Endothelial cell of umbilical vein (primary cell): ENCODE results near the gene MALRD1. TPM values are rescaled to one million over a fixed set of nuclear protein-coding genes. Genes with fewer than 3 reads are reported as not detected.

Source experiments
- BruUV-seq: library from RNA; stranded (reverse); fragments of 400-500 nt; replicated peaks from 2 replicates; lab custom pipeline; 2021; lab: Mats Ljungman, UMichigan
- CTCF ChIA-PET: fragments of 300-600, 350-600 bp; sonication (Branson Sonifier 250); formaldehyde crosslinking; loops from one replicate; lab custom pipeline; 2021; ENCODE audit warnings: antibody characterized with exemption, inconsistent platforms; lab: Charles Lee
- POLR2A ChIA-PET: fragments of 300-600, 350-600 bp; sonication (Branson Sonifier 250); formaldehyde crosslinking; loops from one replicate; lab custom pipeline; 2021; ENCODE audit warnings: antibody characterized with exemption, inconsistent platforms; lab: Charles Lee
- DNase-seq: peaks from one replicate; pipeline ENCODE4 v3.0.0-alpha.2; 2011; ENCODE audit warnings: low read depth, low spot score
- FAIRE-seq: peaks from 2 replicates; lab custom pipeline; 2011; peaks lifted over from hg19 to GRCh38; lab: Jason Lieb, UNC
- H2AFZ ChIP-seq: 2 replicates; pipeline ENCODE4 v1.6.0; 2012; ENCODE audit warnings: low read depth, low read length, control low read depth, inconsistent platforms
- H3K27ac ChIP-seq: 2 replicates; pipeline ENCODE4 v1.5.1; 2011; ENCODE audit warnings: low read depth, mild to moderate bottlenecking, control low read depth, low read length, moderate library complexity; ENCODE audit not compliant: insufficient read depth
- H3K27me3 ChIP-seq, 2 experiments: 2 replicates each; pipeline versions ENCODE4 v1.6.0 to v1.6.1; 2011; ENCODE audit warnings: low read length in 2 of 2, mixed read lengths in 1 of 2; ENCODE audit not compliant: control insufficient read depth in 2 of 2, insufficient read depth in 2 of 2
- H3K36me3 ChIP-seq, 2 experiments: 2 replicates in 1 of 2; 3 replicates in 1 of 2; pipeline ENCODE4 v1.5.1; 2011; ENCODE audit warnings: low read length in 2 of 2, mild to moderate bottlenecking in 1 of 2, moderate library complexity in 1 of 2; ENCODE audit not compliant: control insufficient read depth in 2 of 2, insufficient read depth in 2 of 2; ENCODE audit errors: extremely low read depth in 1 of 2
- H3K4me1 ChIP-seq: 3 replicates; pipeline ENCODE4 v1.5.1; 2011; ENCODE audit warnings: mild to moderate bottlenecking, low read length; ENCODE audit not compliant: control insufficient read depth, insufficient read depth; ENCODE audit errors: extremely low read depth
- H3K4me2 ChIP-seq: 2 replicates; pipeline ENCODE4 v1.6.1; 2011; ENCODE audit warnings: low read length, control low read depth, mixed read lengths; ENCODE audit not compliant: insufficient read depth
- H3K4me3 ChIP-seq, 3 experiments: fragments of 200-600 bp in 1 of 3; sonication (generic), shearing (Covaris generic) in 1 of 3; replicated peaks in 1 of 3; 2 replicates each; pipeline ENCODE4 v1.5.1; 2011 to 2016; ENCODE audit warnings: control low read depth in 3 of 3, low read length in 3 of 3, mild to moderate bottlenecking in 2 of 3, inconsistent platforms in 1 of 3, low read depth in 1 of 3, moderate library complexity in 1 of 3; ENCODE audit not compliant: insufficient read depth in 1 of 3
- H3K79me2 ChIP-seq: 2 replicates; pipeline ENCODE4 v1.6.0; 2012; ENCODE audit warnings: low read length, inconsistent platforms; ENCODE audit not compliant: control insufficient read depth, insufficient read depth
- H3K9ac ChIP-seq: replicated peaks from 2 replicates; pipeline ENCODE3; 2011; ENCODE audit warnings: low read length, control low read depth; ENCODE audit not compliant: insufficient read depth; ENCODE audit errors: extremely low read depth
- H3K9me1 ChIP-seq: replicated peaks from 3 replicates; pipeline ENCODE4 v1.6.0; 2011; ENCODE audit warnings: mild to moderate bottlenecking, low read length; ENCODE audit not compliant: control insufficient read depth, insufficient read depth; ENCODE audit errors: extremely low read depth
- H3K9me3 ChIP-seq: replicated peaks from 2 replicates; pipeline ENCODE4 v1.5.1; 2012; ENCODE audit warnings: low read length, inconsistent platforms; ENCODE audit not compliant: control insufficient read depth, insufficient read depth
- H4K20me1 ChIP-seq: replicated peaks from 2 replicates; pipeline ENCODE3; 2011; ENCODE audit warnings: mild to moderate bottlenecking, low read length; ENCODE audit not compliant: control insufficient read depth, insufficient read depth; ENCODE audit errors: extremely low read depth
- EZH2 ChIP-seq: IDR thresholded peaks from 2 replicates; pipeline ENCODE4 v1.6.1; 2012; ENCODE audit warnings: borderline replicate concordance, low read depth, mild to moderate bottlenecking, moderate library complexity, low read length, inconsistent platforms; ENCODE audit not compliant: severe bottlenecking
- FOS ChIP-seq: IDR thresholded peaks from 2 replicates; pipeline ENCODE4 v1.6.1; 2011; ENCODE audit warnings: mild to moderate bottlenecking, low read length, moderate library complexity, borderline replicate concordance; ENCODE audit not compliant: insufficient read depth
- GATA2 ChIP-seq: IDR thresholded peaks from 2 replicates; pipeline ENCODE4 v1.7.0; 2011; ENCODE audit warnings: low read depth, mild to moderate bottlenecking, moderate library complexity, mixed read lengths, low read length; ENCODE audit not compliant: insufficient read length, insufficient read depth
- JUN ChIP-seq: IDR thresholded peaks from 2 replicates; pipeline ENCODE4 v1.6.1; 2011; ENCODE audit warnings: borderline replicate concordance, low read depth; ENCODE audit not compliant: insufficient read length, insufficient read depth
- MYC ChIP-seq: IDR thresholded peaks from one replicate; pipeline ENCODE4 v1.6.1; 2011; ENCODE audit warnings: mild to moderate bottlenecking, low read depth, low read length
- POLR2A ChIP-seq: IDR thresholded peaks from 2 replicates; pipeline ENCODE4 v1.6.1; 2012; ENCODE audit warnings: low read depth, mild to moderate bottlenecking, control low read depth, low read length
- POLR2AphosphoS5 ChIP-seq: IDR thresholded peaks from 2 replicates; pipeline ENCODE4 v1.6.1; 2012; ENCODE audit warnings: low read depth, mild to moderate bottlenecking, control low read depth, low read length, moderate library complexity; ENCODE audit not compliant: insufficient read depth
- dilution Hi-C: fragments of 300-500 bp; cut with MboI; formaldehyde crosslinking; loops from one replicate; pipeline ENCODE4 v1.15.0; 2019; ENCODE audit warnings: low sequenced_read_pairs; ENCODE audit not compliant: extremely low pct_ligation_motif_present
- intact Hi-C: fragments of 100-400 bp; cut with micrococcal nuclease; formaldehyde crosslinking; loops from one replicate; pipeline ENCODE4 v1.10.0; 2022
- polyA plus RNA-seq, 4 experiments: library from polyadenylated mRNA; depleted of rRNA in 3 of 4; stranded (reverse) in 3 of 4; unstranded in 1 of 4; fragments of >200 nt; gene quantifications; 2 replicates each; pipeline versions ENCODE4 v1.2.1 to v1.2.3, GENCODE V29; 2011 to 2012; ENCODE audit warnings: missing spikeins in 1 of 4
- total RNA-seq: library from RNA; stranded (reverse); gene quantifications from 2 replicates; pipeline ENCODE4 v1.2.3, GENCODE V29; 2021
- TF ChIP-seq, protein P1 (sequence below), 2 donors: IDR thresholded peaks; 1 replicate in 1 of 2; 2 replicates in 1 of 2; pipeline ENCODE4 v1.5.1; 2011; ENCODE audit warnings: low read length in 2 of 2, mild to moderate bottlenecking in 2 of 2, moderate library complexity in 2 of 2, control low read depth in 1 of 2, inconsistent platforms in 1 of 2, low read depth in 1 of 2; ENCODE audit not compliant: insufficient read depth in 1 of 2; ENCODE audit errors: extremely low read depth in 1 of 2
- TF ChIP-seq, protein P2 (sequence below): IDR thresholded peaks from 2 replicates; pipeline ENCODE4 v1.6.1; 2011; ENCODE audit not compliant: insufficient read depth, insufficient read length

MALRD1 gene
- total and polyA plus RNA-seq, 2 donors (not counting 3 experiments of a cell fraction or from before 2014, with no cell fraction given) = not detected

DNA sequence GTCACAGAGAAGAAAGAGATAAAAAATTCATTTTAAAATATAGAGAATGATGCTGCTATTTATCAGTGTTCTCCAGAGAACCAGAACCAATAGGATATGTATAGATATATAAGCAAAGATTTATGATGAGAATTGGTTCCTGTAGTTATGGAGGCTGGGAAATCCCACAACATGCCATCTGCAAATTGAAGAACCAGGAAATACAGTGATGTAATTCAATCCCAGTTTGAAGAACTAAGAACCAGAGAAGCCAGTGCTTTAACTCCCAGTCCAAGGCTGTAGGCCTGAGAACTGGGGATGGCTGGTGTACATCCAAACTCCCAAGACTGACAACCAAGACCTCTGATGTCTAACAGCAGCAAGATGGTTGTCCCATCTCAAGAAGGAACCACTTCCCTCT lies 574.7 kb downstream of the MALRD1 start:
- H3K9me3 ChIP-seq = peaks cover 2% of the 10 kb centered on the region
- intact Hi-C loops = no loop called here
- dilution Hi-C loops = no loop called here

DNA sequence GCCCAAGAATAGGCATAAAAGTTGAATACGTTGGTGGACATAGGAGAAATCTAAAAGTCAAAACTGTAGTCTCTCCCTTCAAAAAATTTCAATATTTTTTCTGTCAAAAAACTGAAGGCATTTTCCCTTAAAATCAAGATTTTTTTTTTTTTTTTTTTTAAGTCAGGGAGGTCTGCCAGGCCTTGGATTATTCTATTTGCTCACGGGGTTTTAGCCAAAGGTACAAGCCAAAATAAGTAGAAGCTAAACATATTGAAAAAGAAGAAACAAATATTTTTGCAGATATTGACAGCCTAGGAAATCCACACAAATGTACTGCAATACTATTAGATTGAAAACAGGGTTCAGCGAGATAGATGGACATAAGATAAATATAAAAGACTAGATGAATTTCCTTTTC lies 577.6 kb downstream of the MALRD1 start:
- intact Hi-C loops = no loop called here
- H3K27me3 ChIP-seq = no peaks in the 10 kb centered on the region
- TF ChIP-seq, protein P1, sequence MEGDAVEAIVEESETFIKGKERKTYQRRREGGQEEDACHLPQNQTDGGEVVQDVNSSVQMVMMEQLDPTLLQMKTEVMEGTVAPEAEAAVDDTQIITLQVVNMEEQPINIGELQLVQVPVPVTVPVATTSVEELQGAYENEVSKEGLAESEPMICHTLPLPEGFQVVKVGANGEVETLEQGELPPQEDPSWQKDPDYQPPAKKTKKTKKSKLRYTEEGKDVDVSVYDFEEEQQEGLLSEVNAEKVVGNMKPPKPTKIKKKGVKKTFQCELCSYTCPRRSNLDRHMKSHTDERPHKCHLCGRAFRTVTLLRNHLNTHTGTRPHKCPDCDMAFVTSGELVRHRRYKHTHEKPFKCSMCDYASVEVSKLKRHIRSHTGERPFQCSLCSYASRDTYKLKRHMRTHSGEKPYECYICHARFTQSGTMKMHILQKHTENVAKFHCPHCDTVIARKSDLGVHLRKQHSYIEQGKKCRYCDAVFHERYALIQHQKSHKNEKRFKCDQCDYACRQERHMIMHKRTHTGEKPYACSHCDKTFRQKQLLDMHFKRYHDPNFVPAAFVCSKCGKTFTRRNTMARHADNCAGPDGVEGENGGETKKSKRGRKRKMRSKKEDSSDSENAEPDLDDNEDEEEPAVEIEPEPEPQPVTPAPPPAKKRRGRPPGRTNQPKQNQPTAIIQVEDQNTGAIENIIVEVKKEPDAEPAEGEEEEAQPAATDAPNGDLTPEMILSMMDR (IDR thresholded peaks at IDR 0.05; ENCODE audit: extremely low read depth in 1 of 2, insufficient read depth in 1 of 2, low read depth in 1 of 2, low read length in 2 of 2) = no peak
- no peak for TF ChIP-seq POLR2AphosphoS5
- TF ChIP-seq EZH2 = no peak
- TF ChIP-seq, protein P2, sequence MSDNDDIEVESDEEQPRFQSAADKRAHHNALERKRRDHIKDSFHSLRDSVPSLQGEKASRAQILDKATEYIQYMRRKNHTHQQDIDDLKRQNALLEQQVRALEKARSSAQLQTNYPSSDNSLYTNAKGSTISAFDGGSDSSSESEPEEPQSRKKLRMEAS = no peak
- TF ChIP-seq GATA2 = no peak
- no peak for TF ChIP-seq POLR2A
- TF ChIP-seq JUN = no peak
- no peak overlapping the region for H3K4me2 ChIP-seq
- no peaks in the 10 kb centered on the region for H3K9me3 ChIP-seq
- DNase-seq (no peak), FAIRE-seq (no peak)
- CTCF ChIA-PET = no interaction called here
- no peak overlapping the region for H3K4me3 ChIP-seq
- H4K20me1 ChIP-seq = no peaks in the 10 kb centered on the region
- no TSS peak for BruUV-seq
- POLR2A ChIA-PET = no interaction called here
- no peak overlapping the region for H3K27ac ChIP-seq
- H3K4me1 ChIP-seq = no peaks in the 10 kb centered on the region
- no peak overlapping the region for H2AFZ ChIP-seq
- H3K36me3 ChIP-seq = no peaks in the 10 kb centered on the region
- H3K79me2 ChIP-seq = no peaks in the 10 kb centered on the region
- no peaks in the 10 kb centered on the region for H3K9me1 ChIP-seq
- no peak overlapping the region for H3K9ac ChIP-seq
- dilution Hi-C loops = no loop called here

More for the DNA sequence above, 574.7 kb downstream of the MALRD1 start:
- Histone ChIP-seq H3K36me3 (no peaks in the 10 kb centered on the region), H3K4me1 (no peaks in the 10 kb centered on the region), H3K79me2 (no peaks in the 10 kb centered on the region), H3K27me3 (no peaks in the 10 kb centered on the region), H4K20me1 (no peaks in the 10 kb centered on the region), H3K27ac (no peak overlapping the region), H3K9me1 (no peaks in the 10 kb centered on the region), H3K4me3 (no peak overlapping the region), H3K9ac (no peak overlapping the region), H2AFZ (no peak overlapping the region), H3K4me2 (no peak overlapping the region)
- DNase-seq (no peak), FAIRE-seq (no peak)
- no TSS peak for BruUV-seq
- POLR2A ChIA-PET = no interaction called here
- CTCF ChIA-PET = no interaction called here
- TF ChIP-seq FOS (no peak), JUN (no peak), POLR2A (no peak), MYC (no peak)
- TF ChIP-seq, protein P2 = no peak
